Ovary (tissue), 9 donors: ENCODE data around the gene L1CAM. TPM values are rescaled to one million over a fixed set of nuclear protein-coding genes. Genes with fewer than 3 reads are reported as not detected.
A peak's percentile ranks its signal among the peaks of the same experiment; 100 is the strongest.

ENCODE experiments used
- DNase-seq, 5 donors: peaks; one replicate each; pipeline ENCODE4 v3.0.0-alpha.2; 2019 to 2020
- H3K27ac ChIP-seq, 2 donors: fragments of 200-600 bp; one replicate each; pipeline versions ENCODE4 v1.5.1 to v1.8.0; 2019 to 2022
- H3K27me3 ChIP-seq: fragments of 200-600 bp; one replicate; pipeline ENCODE4 v1.8.0; 2022
- H3K36me3 ChIP-seq: fragments of 200-600 bp; sonication (generic); one replicate; pipeline ENCODE4 v1.5.1; 2019
- H3K4me1 ChIP-seq: one replicate; pipeline ENCODE4 v1.8.1; 2013; ENCODE audit warnings: mild to moderate bottlenecking, moderate library complexity; ENCODE audit not compliant: insufficient read depth
- H3K4me3 ChIP-seq: fragments of 200-600 bp; sonication (generic); one replicate; pipeline ENCODE4 v1.5.1; 2017
- H3K9me3 ChIP-seq, 2 donors: fragments of 200-600 bp in 1 of 2; sonication (generic) in 1 of 2; one replicate each; pipeline versions ENCODE4 v1.5.1 to v1.8.1; 2013 to 2019; ENCODE audit warnings: mild to moderate bottlenecking in 1 of 2, moderate library complexity in 1 of 2
- CTCF ChIP-seq, 3 donors: fragments of 450-650 bp in 2 of 3; fragments of 200-600 bp in 1 of 3; IDR thresholded peaks; one replicate each; pipeline versions ENCODE4 v1.5.1 to v1.8.0; 2016 to 2022; ENCODE audit warnings: antibody characterized with exemption in 3 of 3, mild to moderate bottlenecking in 1 of 3
- EP300 ChIP-seq: sonication (generic); formaldehyde crosslinking; IDR thresholded peaks from one replicate; pipeline ENCODE4 v1.6.1; 2017; ENCODE audit warnings: antibody characterized with exemption
- POLR2A ChIP-seq: fragments of 450-650 bp; IDR thresholded peaks from one replicate; pipeline ENCODE4 v1.6.1; 2017; ENCODE audit warnings: antibody characterized with exemption, mild to moderate bottlenecking, moderate library complexity
- WGBS, 3 donors: extraction: QIAGEN DNeasy Blood & Tissue Kit in 1 of 3; methylation state at CpG; one replicate each; pipeline versions ENCODE4 v1.1.5 to v1.1.7; 2013 to 2017; 5-methylcytosine and 5-hydroxymethylcytosine counted together
- intact Hi-C, 4 donors: fragments of 100-400 bp; cut with DNase I; formaldehyde crosslinking; loops; one replicate each; pipeline versions ENCODE4 v1.11.0 to v1.15.1; 2022 to 2023
- polyA plus RNA-seq, 2 donors: library from polyadenylated mRNA; stranded (reverse); fragments of 200-250 nt in 1 of 2; fragments of 350-450 nt in 1 of 2; fragmentation: Illumina TruSeq in 1 of 2; extraction: RNeasy Lipid Tissue Mini Kit (QIAGEN cat#74804) in 1 of 2; gene quantifications; one replicate each; pipeline ENCODE4 v1.2.3, GENCODE V29; 2013 to 2014
- total RNA-seq, 7 donors: library from RNA; depleted of rRNA in 2 of 7; stranded (reverse); fragments of >200 nt in 2 of 7; fragmentation: NEBNext Ultra II Directional in 3 of 7; extraction: Animal tissue kit (Norgen Biotek cat#: 25700) in 3 of 7; gene quantifications; one replicate each; pipeline versions ENCODE4 v1.1.0 to v1.2.4, GENCODE V29; 2016 to 2023
- donor health status: DM: no; HTN: no; CAD: no; lungs with moderate emphysema.
- donor health status: DM: no; HTN: no; CAD: no.
- donor health status: Bipolar disorder and iron deficiency.
- donor health status: DM: yes; HTN: yes; CAD: no.
- donor health status: DM: no; HTN: no; CAD: no.
- donor health status: DM: yes; HTN: yes; CAD: no.

The L1CAM gene
- total and polyA plus RNA-seq, 9 donors: 0.36 to 3.0 (median 0.99) TPM; not detected in 1

- Histone ChIP-seq H3K36me3 (no peaks in the 10 kb centered on the region), H3K9me3 (no peaks in the 10 kb centered on the region), H3K4me3 (peak overlapping the region; percentile 28), H3K4me1 (no peaks in the 10 kb centered on the region), H3K27me3 (no peaks in the 10 kb centered on the region), H3K27ac (no peak overlapping the region)
- no peak for DNase-seq
- WGBS, 3 donors: 35 to 47% (median 41%) methylated on average over 13 to 17 of the region's 17 CpGs
- intact Hi-C loops: no loop called here
- no peak for TF ChIP-seq POLR2A
- no peak for TF ChIP-seq CTCF (IDR thresholded peaks at IDR 0.05)
- TF ChIP-seq EP300: no peak
Measured at GRCh38 chrX:153828308-153828707, 57.7 kb downstream of the L1CAM start.

DNA sequence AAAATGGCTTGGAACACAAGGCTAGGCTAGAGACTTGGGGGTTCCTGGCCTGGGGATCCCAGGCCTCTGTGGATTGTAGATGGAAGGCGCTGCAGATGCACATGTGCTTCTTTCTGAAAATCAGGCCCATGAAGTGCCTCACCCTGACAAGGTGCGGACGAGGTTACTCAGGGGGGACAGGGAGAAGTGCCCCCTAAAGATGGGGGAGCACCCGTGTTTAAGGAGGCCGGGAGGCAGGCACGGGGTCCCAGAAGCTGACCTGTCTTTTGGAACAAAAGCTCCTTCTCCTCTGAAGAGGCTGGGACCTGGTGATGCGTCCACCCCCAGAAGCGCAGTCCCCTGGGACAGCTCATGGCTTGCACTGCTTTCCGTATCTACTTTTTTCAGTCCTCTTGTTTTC is 58.1 kb downstream of the L1CAM start:
- TF ChIP-seq EP300 (no peak), CTCF (IDR thresholded peaks at IDR 0.05) (no peak), POLR2A (no peak)
- Histone ChIP-seq H3K27ac (no peak overlapping the region), H3K36me3 (no peaks in the 10 kb centered on the region), H3K9me3 (no peaks in the 10 kb centered on the region), H3K4me3 (peak overlapping the region; percentile 14), H3K4me1 (no peaks in the 10 kb centered on the region), H3K27me3 (no peaks in the 10 kb centered on the region)
- WGBS, 3 donors: 67 to 75% (median 72%) methylated on average over 9 of the region's 9 CpGs
- no peak for DNase-seq
- intact Hi-C loops: no loop called here

- H3K4me1 ChIP-seq: no peaks in the 10 kb centered on the region
- WGBS, 3 donors: 67 to 76% (median 73%) methylated on average over 3 of the region's 3 CpGs
- no peak overlapping the region for H3K4me3 ChIP-seq
- no peak overlapping the region for H3K27ac ChIP-seq
- H3K36me3 ChIP-seq: no peaks in the 10 kb centered on the region
- DNase-seq: no peak
- no peaks in the 10 kb centered on the region for H3K9me3 ChIP-seq
- H3K27me3 ChIP-seq: no peaks in the 10 kb centered on the region
- TF ChIP-seq EP300: no peak
- intact Hi-C loops: no loop called here
Measured at GRCh38 chrX:153827016-153827415, 59.0 kb downstream of the L1CAM start.

GRCh38 chrX:153825042-153825441 is 60.9 kb downstream of the L1CAM start:
- H3K27ac ChIP-seq: no peak overlapping the region
- 80 to 87% (median 83%) methylated on average over 8 of the region's 8 CpGs for WGBS, 3 donors
- no peaks in the 10 kb centered on the region for H3K27me3 ChIP-seq
- H3K36me3 ChIP-seq: no peaks in the 10 kb centered on the region
- H3K4me1 ChIP-seq: no peaks in the 10 kb centered on the region
- no peaks in the 10 kb centered on the region for H3K9me3 ChIP-seq
- TF ChIP-seq POLR2A: no peak
- no peak for TF ChIP-seq EP300
- intact Hi-C loops: no loop called here
- no peak overlapping the region for H3K4me3 ChIP-seq
- no peak for DNase-seq

DNA sequence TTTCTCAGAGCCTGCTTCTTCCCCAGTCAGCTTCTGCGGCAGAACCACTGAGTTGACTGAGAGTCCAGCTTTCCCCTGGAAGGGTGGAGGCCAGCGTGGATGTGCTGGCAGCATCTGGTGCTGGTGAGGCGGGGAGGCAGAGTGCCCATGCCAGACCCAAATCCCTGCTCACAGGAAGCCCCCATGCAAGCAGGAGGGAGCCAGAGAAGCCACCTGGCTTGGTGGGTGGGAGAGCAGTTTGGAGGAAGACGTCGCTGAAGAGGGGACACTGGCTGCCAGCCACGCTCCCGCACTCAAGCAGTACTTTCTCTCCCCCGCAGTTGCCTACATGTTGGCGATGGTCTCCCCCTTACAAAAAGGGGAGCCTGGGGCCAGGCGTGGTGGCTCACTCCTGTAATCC is 61.6 kb downstream of the L1CAM start:
- no peaks in the 10 kb centered on the region for H3K27me3 ChIP-seq
- TF ChIP-seq EP300: no peak
- TF ChIP-seq POLR2A: no peak
- TF ChIP-seq CTCF (IDR thresholded peaks at IDR 0.05): no peak
- intact Hi-C loops: no loop called here
- no peaks in the 10 kb centered on the region for H3K36me3 ChIP-seq
- no peaks in the 10 kb centered on the region for H3K9me3 ChIP-seq
- WGBS, 3 donors: 83 to 90% (median 85%) methylated on average over 10 of the region's 10 CpGs
- no peak for DNase-seq
- H3K4me3 ChIP-seq: no peak overlapping the region
- no peak overlapping the region for H3K27ac ChIP-seq
- no peaks in the 10 kb centered on the region for H3K4me1 ChIP-seq

DNA sequence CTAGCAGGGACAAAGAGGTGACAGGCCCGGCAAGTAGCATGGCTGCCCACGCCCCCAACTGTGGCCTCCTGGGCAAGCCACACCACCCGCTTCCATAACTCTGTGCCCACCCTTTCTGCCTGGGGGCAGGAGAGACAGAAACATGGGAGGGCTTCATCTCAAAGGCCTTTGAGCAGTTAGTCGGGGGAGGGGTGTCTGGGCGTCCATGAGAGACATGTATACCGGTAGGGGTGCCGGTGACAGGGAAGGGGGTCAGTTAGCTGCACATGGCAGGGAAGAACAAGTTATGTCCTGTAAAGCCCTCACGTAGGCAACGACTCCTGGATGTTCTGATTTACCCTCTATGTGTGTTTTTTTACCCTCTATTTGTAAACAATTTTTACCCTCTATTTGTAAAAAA is 64.9 kb downstream of the L1CAM start:
- Histone ChIP-seq H3K9me3 (no peaks in the 10 kb centered on the region), H3K27ac (no peak overlapping the region), H3K4me1 (no peaks in the 10 kb centered on the region), H3K36me3 (no peaks in the 10 kb centered on the region), H3K27me3 (no peaks in the 10 kb centered on the region), H3K4me3 (no peak overlapping the region)
- intact Hi-C loops: no loop called here
- TF ChIP-seq POLR2A (no peak), CTCF (IDR thresholded peaks at IDR 0.05) (no peak)
- WGBS, 3 donors: 81 to 87% (median 86%) methylated on average over 9 of the region's 9 CpGs
- DNase-seq: no peak
